BE2C (cell line): ENCODE results near the gene VPS52.

Experiments
- DNase-seq: peaks from one replicate; pipeline ENCODE4 v3.0.0-alpha.2; 2020
- H3K27me3 ChIP-seq: fragments of 250-450 bp; sonication (Bioruptor Pico); 2 replicates; pipeline ENCODE4 v1.5.1; 2020; ENCODE audit warnings: mild to moderate bottlenecking
- H3K36me3 ChIP-seq: fragments of 250-450 bp; sonication (Bioruptor Pico); 2 replicates; pipeline ENCODE4 v1.5.1; 2020; ENCODE audit warnings: mild to moderate bottlenecking
- H3K4me1 ChIP-seq: fragments of 250-450 bp; sonication (Bioruptor Pico); 2 replicates; pipeline ENCODE4 v1.5.1; 2020
- H3K4me3 ChIP-seq: 2 replicates; pipeline ENCODE4 v1.5.1; 2011; ENCODE audit warnings: low read depth, low read length
- H3K9me3 ChIP-seq: fragments of 250-450 bp; sonication (Bioruptor Pico); 2 replicates; pipeline ENCODE4 v1.5.1; 2020
- TF ChIP-seq, protein P1 (sequence below): IDR thresholded peaks from 2 replicates; pipeline ENCODE4 v1.5.1; 2012; ENCODE audit warnings: mild to moderate bottlenecking, low read depth, low read length

The VPS52 gene

DNA sequence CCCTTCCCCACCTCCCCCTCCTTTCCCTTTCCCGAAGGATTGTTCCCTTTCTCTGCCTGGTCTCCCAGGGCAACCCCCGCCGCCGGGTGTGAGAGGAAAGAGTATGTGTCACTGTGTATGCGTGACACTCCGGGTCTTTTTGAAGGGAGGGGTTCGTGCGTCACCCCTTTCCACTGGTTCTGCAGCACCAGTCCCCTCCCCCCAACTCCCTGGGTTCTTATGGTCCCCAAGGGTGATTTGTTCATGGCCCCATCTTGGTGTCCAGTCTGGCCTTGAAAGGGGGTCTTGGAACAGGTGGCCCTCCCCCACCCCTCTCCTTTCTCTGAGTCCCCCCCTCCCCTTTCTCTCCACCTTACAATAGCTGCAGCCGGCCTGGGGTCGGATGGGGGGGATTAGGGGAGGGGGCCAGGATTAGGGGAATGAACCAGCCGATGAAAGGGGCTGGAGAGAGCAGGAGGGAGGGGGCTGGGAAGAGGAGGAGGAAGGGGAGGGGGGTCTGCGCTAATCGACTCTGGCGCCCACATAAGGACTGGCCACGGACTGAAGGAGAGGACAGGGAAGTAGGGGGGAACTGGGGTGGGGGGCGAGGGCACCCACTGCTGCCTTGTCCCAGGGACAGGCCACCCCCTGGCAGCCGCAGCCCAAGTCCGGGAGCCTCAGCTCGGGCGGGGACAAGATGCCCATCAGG is 64.7 kb downstream of the VPS52 start:
- peak overlapping the region; percentile 94 for H3K4me3 ChIP-seq
- no peaks in the 10 kb centered on the region; the same call in 1 of the 2 replicates for H3K4me1 ChIP-seq
- TF ChIP-seq, protein P1, sequence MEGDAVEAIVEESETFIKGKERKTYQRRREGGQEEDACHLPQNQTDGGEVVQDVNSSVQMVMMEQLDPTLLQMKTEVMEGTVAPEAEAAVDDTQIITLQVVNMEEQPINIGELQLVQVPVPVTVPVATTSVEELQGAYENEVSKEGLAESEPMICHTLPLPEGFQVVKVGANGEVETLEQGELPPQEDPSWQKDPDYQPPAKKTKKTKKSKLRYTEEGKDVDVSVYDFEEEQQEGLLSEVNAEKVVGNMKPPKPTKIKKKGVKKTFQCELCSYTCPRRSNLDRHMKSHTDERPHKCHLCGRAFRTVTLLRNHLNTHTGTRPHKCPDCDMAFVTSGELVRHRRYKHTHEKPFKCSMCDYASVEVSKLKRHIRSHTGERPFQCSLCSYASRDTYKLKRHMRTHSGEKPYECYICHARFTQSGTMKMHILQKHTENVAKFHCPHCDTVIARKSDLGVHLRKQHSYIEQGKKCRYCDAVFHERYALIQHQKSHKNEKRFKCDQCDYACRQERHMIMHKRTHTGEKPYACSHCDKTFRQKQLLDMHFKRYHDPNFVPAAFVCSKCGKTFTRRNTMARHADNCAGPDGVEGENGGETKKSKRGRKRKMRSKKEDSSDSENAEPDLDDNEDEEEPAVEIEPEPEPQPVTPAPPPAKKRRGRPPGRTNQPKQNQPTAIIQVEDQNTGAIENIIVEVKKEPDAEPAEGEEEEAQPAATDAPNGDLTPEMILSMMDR: no peak
- DNase-seq: no peak
- H3K36me3 ChIP-seq: peaks cover 21% of the 10 kb centered on the region
- H3K27me3 ChIP-seq: no peaks in the 10 kb centered on the region
- no peaks in the 10 kb centered on the region for H3K9me3 ChIP-seq

DNA sequence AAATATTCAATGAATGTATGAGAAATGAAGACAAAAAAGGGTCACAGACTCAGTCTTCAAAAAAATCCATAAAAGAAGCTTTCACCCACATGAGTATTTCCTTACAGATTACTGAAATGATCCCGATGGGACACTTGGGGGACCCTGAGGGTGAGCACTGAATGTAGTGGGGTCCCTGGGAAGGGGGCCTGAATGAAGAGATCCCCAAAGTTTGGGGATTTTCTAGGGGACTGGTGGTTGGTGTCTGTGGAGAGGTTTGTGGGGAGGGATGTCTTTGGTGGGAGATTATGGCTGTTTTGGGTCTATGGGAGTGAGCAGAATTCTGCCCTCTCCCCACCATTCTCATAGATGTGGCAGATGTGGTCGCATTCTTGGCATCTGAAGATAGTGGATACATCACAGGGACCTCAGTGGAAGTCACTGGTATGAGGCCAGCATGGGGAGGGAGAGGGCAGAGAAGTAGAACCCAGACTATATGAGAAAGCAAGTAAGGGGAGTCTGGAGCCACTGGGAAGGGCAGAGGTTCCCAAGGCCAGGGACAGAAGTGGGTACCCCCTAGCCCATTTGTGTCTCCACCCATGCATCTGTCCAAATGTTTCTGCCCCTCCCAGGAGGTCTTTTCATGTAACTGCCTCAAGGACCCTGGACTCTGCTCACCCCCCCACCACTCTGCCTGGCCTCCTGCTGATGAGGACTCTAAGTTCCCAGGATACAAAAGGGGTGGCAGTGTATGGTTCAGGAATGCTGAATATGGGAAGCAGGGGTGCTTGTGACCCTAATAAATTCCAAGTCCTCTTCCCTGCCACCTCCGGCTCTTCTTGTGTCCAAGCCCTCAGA is 65.4 kb downstream of the VPS52 start:
- no peak for DNase-seq
- Histone ChIP-seq H3K4me3 (no peak overlapping the region), H3K9me3 (no peaks in the 10 kb centered on the region), H3K4me1 (no peaks in the 10 kb centered on the region; the same call in 1 of the 2 replicates), H3K36me3 (peaks cover 23% of the 10 kb centered on the region), H3K27me3 (no peaks in the 10 kb centered on the region)
- TF ChIP-seq, protein P1: no peak

DNA sequence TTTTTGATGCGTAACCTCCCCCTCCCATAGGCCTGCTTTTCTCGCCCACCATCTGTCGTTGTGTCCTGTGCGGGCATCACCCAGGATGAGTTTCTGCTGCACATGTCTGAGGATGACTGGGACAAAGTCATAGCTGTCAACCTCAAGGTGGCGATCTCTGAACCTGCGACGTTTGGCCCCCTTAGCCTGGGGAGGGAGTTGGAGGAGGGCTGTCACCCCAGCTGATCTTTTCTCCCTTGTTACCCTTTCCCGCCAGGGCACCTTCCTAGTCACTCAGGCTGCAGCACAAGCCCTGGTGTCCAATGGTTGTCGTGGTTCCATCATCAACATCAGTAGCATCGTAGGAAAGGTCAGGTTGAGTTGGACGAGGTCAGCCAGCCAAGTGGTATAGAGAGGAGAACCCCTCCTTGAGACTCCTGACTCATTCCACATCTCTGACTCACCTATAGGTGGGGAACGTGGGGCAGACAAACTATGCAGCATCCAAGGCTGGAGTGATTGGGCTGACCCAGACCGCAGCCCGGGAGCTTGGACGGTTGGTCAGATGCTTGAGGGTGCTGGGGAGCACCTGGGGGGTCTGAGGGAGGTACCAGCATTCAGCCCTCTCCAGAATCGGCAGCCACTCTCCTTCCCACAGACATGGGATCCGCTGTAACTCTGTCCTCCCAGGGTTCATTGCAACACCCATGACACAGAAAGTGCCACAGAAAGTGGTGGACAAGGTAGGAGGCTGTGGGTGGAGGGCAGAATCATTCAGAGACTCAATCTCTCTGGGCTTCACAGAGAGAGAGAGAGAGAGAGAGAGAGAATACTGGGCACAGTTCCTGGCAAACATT is 66.3 kb downstream of the VPS52 start:
- peak overlapping the region; percentile 69 for H3K4me3 ChIP-seq
- H3K4me1 ChIP-seq: no peaks in the 10 kb centered on the region; the same call in 1 of the 2 replicates
- no peaks in the 10 kb centered on the region for H3K9me3 ChIP-seq
- TF ChIP-seq, protein P1: peak; percentile 19; the same call in 1 of the 2 replicates
- H3K36me3 ChIP-seq: peaks cover 23% of the 10 kb centered on the region
- H3K27me3 ChIP-seq: no peaks in the 10 kb centered on the region
- DNase-seq: no peak

DNA sequence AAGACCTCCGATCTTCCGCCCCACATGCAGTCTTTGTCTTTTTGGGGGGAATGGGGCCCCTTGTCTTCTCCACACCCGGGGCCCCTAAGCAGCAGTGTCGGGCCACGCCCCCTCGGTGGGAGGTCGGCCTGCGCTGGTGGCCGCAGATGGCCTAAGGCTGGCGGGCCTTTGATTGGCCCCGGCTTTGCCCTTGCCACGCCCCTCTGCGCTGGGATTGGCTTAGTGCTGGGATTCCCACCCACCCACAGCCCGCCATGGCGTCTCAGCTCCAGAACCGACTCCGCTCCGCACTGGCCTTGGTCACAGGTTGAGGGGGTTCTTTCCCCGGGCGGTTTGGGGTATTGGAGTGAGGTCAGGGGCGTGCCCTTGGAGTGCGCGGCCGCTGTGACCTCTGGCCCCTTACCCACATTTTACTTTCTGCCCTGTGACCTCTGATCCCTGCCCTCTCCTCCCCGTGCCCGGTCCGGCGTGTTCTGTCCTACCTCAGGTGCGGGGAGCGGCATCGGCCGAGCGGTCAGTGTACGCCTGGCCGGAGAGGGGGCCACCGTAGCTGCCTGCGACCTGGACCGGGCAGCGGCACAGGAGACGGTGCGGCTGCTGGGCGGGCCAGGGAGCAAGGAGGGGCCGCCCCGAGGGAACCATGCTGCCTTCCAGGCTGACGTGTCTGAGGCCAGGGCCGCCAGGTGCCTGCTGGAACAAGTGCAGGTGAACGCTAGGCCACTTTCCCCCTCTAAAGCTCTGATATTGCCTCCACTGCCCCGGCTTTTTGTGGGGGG is 67.1 kb downstream of the VPS52 start, which contains the start of gene HSD17B8:
Gene HSD17B8, plus strand, starts transcription at position 241 of the 776 bp plus-strand sequence. Its CDS starts 14 bp downstream, at position 255.
- Histone ChIP-seq H3K27me3 (no peaks in the 10 kb centered on the region), H3K4me3 (peak within 1 kb of the TSS; percentile 69), H3K4me1 (no peaks in the 10 kb centered on the region; the same call in 1 of the 2 replicates), H3K9me3 (no peaks in the 10 kb centered on the region), H3K36me3 (peaks cover 23% of the 10 kb centered on the region)
- DNase-seq: peak; percentile 98
- TF ChIP-seq, protein P1: no peak

DNA sequence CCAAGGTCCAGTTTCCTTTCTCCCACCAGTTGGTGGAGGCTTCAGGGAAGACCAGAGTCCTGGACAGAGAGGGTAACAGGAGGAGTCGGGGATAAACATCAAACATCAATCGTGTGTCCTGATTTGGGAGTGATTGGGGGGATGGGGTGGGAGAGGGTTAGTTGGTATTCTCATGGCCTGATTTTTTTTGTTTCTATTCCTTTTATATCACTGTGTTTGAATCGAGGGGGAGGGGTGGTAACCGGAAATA is 67.6 kb downstream of the VPS52 start:
- no peaks in the 10 kb centered on the region for H3K27me3 ChIP-seq
- DNase-seq: no peak
- no peaks in the 10 kb centered on the region for H3K9me3 ChIP-seq
- H3K4me3 ChIP-seq: no peak overlapping the region
- TF ChIP-seq, protein P1: no peak
- H3K4me1 ChIP-seq: no peaks in the 10 kb centered on the region; the same call in 1 of the 2 replicates
- H3K36me3 ChIP-seq: peaks cover 23% of the 10 kb centered on the region
